ENCODE results near the gene DEFB115.
"Not testable (repeated sequence)": the region's sequence is repeated elsewhere in the genome, so short reads cannot be mapped to it uniquely, and the experiment has no call there.

Gene DEFB115

GRCh38 chr20:31257364-31257763 is at the start of gene DEFB115:
DEFB115 (plus strand) TSS chr20:31257664; CDS start chr20:31257664, 0 bp downstream.
- DNase-seq (ENCODE audit: low read depth), result no peak

- DNase-seq (ENCODE audit: low read depth), result no peak
Observed at GRCh38 chr20:31236953-31237352, 20.5 kb upstream of the DEFB115 start.

- DNase-seq (ENCODE audit: low read depth), result no peak
Observed at GRCh38 chr20:31237763-31238162, 19.7 kb upstream of the DEFB115 start.

- no peak for DNase-seq (ENCODE audit: low read depth)
Observed at GRCh38 chr20:31239139-31239538, 18.3 kb upstream of the DEFB115 start.

- no peak for DNase-seq (ENCODE audit: low read depth)
Observed at GRCh38 chr20:31256959-31257358, 505 bp upstream of the DEFB115 start.

- DNase-seq (ENCODE audit: low read depth), result no peak
Observed at GRCh38 chr20:31260326-31260932, 3.0 kb downstream of the DEFB115 start.

GRCh38 chr20:31274441-31274840 is 17.0 kb downstream of the DEFB115 start:
- DNase-seq (ENCODE audit: low read depth), result no peak

- no peak for DNase-seq (ENCODE audit: low read depth)
Observed at GRCh38 chr20:31278178-31278577, 20.7 kb downstream of the DEFB115 start.

- DNase-seq (ENCODE audit: low read depth), result not testable (repeated sequence)
Observed at GRCh38 chr20:31284964-31285363, 27.5 kb downstream of the DEFB115 start.

- no peak for DNase-seq (ENCODE audit: low read depth)
Observed at GRCh38 chr20:31308535-31309162, 51.2 kb downstream of the DEFB115 start, which contains the start of gene DEFB116. DEFB116 (minus strand) TSS chr20:31308585; CDS start chr20:31308585, 0 bp downstream.

All from activated gamma-delta T cell treated with anti-CD3 and anti-CD28 coated beads, Interleukin-2, amount 50 U/mL, for 16 hours (primary cell).